Stimulated activated CD8-positive, alpha-beta memory T cell treated with anti-CD3 and anti-CD28 coated beads, Interleukin-4, amount 100 ng/mL, for 48 hours (primary cell): Measurements from ENCODE around the gene TRAF1.
"Not testable (repeated sequence)": the region's sequence is repeated elsewhere in the genome, so short reads cannot be mapped to it uniquely, and the experiment has no call there.

Experiments used
- DNase-seq: peaks from one replicate; pipeline ENCODE4 v3.0.0-alpha.2; 2020

The TRAF1 gene

GRCh38 chr9:120926397-120926928 lies at the start of gene TRAF1:
Gene TRAF1 (minus strand): TSS chr9:120926796. CDS start chr9:120926075, 721 bp downstream.
- peak; percentile 51 for DNase-seq

- DNase-seq: no peak
Observed at GRCh38 chr9:120974921-120975320, 48.3 kb upstream of the TRAF1 start.

GRCh38 chr9:120974181-120974580 lies 47.6 kb upstream of the TRAF1 start:
- no peak for DNase-seq

- DNase-seq: no peak
Observed at GRCh38 chr9:120971938-120972337, 45.3 kb upstream of the TRAF1 start.

GRCh38 chr9:120971471-120971870 lies 44.9 kb upstream of the TRAF1 start:
- DNase-seq: not testable (repeated sequence)

- DNase-seq: no peak
Observed at GRCh38 chr9:120970244-120970643, 43.6 kb upstream of the TRAF1 start.

GRCh38 chr9:120966013-120966369 lies 39.4 kb upstream of the TRAF1 start:
- no peak for DNase-seq

- DNase-seq: no peak
Observed at GRCh38 chr9:120965344-120966012, 38.9 kb upstream of the TRAF1 start.

GRCh38 chr9:120961936-120962335 lies 35.3 kb upstream of the TRAF1 start:
- no peak for DNase-seq

- no peak for DNase-seq
Observed at GRCh38 chr9:120960001-120960400, 33.4 kb upstream of the TRAF1 start.

GRCh38 chr9:120956862-120957261 lies 30.3 kb upstream of the TRAF1 start:
- no peak for DNase-seq

- DNase-seq: no peak
Observed at GRCh38 chr9:120951960-120952618, 25.5 kb upstream of the TRAF1 start.

- no peak for DNase-seq
Observed at GRCh38 chr9:120950421-120951388, 24.1 kb upstream of the TRAF1 start.

GRCh38 chr9:120949290-120949689 lies 22.7 kb upstream of the TRAF1 start:
- DNase-seq: no peak

GRCh38 chr9:120948824-120949223 lies 22.2 kb upstream of the TRAF1 start:
- no peak for DNase-seq

GRCh38 chr9:120947222-120947621 lies 20.6 kb upstream of the TRAF1 start:
- no peak for DNase-seq

GRCh38 chr9:120946259-120946658 lies 19.7 kb upstream of the TRAF1 start:
- no peak for DNase-seq

GRCh38 chr9:120944948-120945347 lies 18.4 kb upstream of the TRAF1 start:
- DNase-seq: no peak

GRCh38 chr9:120944434-120944843 lies 17.8 kb upstream of the TRAF1 start:
- no peak for DNase-seq

GRCh38 chr9:120942186-120943001 lies 15.8 kb upstream of the TRAF1 start:
- no peak for DNase-seq

GRCh38 chr9:120941046-120941770 lies 14.6 kb upstream of the TRAF1 start:
- DNase-seq: no peak

- no peak for DNase-seq
Observed at GRCh38 chr9:120940573-120940972, 14.0 kb upstream of the TRAF1 start.
